NCI-H1436 (cell line): ENCODE results near the gene MYB.

Experiments used
- DNase-seq: peaks from one replicate; lab custom pipeline; 2025; lab: John Stamatoyannopoulos, UW

The MYB gene

GRCh38 chr6:135189344-135189743, 8.2 kb downstream of the MYB start:
- DNase-seq: no peak

GRCh38 chr6:135191508-135192255, 10.6 kb downstream of the MYB start:
- no peak for DNase-seq

DNA sequence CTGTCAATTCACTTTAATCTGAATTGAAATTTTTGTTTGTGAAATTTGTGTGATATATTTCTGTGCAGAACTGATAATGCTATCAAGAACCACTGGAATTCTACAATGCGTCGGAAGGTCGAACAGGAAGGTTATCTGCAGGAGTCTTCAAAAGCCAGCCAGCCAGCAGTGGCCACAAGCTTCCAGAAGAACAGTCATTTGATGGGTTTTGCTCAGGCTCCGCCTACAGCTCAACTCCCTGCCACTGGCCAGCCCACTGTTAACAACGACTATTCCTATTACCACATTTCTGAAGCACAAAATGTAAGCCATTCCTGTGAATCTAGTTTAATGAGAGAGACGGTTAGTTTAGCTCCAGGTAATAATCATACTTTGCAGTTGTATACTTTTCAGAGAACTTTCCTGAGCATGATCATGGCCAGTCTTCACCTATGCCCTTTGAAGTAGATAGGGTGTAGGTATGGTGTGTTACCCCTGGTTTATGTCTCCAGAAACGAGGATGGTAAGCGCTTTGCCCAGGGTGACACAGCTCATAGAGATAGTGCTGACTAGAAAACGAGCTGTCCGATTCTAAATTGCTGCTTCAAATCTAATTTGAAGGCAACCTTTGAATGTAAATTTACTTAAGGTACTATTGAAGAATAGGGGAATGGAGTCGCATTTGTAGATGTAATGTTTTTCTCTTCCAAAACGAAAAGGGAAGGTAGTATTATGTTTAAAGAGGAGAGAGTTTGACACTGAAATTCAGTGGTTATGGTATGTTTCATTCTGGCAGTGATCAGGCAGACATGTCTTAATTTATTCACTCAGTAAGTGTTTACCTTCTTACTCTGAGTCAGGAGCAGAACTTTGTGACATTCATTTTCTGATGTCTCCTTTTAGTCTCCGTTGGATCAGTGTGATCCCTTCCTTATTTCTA, 11.4 kb downstream of the MYB start:
- DNase-seq: no peak

- DNase-seq: no peak
Measured at GRCh38 chr6:135193221-135193620, 12.1 kb downstream of the MYB start.

- no peak for DNase-seq
Measured at GRCh38 chr6:135195041-135195440, 13.9 kb downstream of the MYB start.

DNA sequence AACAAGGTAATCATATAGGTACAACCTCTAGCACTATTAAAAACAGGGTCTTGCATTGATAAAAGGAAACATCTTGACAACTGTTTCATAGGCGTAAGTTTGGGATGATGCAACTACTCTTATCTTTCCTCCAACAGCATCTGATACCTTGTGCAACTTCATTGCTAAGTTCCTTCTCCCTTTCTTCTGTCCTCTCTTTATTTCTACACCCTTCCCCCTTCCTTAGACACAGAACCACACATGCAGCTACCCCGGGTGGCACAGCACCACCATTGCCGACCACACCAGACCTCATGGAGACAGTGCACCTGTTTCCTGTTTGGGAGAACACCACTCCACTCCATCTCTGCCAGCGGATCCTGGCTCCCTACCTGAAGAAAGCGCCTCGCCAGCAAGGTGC, 14.4 kb downstream of the MYB start:
- no peak for DNase-seq

DNA sequence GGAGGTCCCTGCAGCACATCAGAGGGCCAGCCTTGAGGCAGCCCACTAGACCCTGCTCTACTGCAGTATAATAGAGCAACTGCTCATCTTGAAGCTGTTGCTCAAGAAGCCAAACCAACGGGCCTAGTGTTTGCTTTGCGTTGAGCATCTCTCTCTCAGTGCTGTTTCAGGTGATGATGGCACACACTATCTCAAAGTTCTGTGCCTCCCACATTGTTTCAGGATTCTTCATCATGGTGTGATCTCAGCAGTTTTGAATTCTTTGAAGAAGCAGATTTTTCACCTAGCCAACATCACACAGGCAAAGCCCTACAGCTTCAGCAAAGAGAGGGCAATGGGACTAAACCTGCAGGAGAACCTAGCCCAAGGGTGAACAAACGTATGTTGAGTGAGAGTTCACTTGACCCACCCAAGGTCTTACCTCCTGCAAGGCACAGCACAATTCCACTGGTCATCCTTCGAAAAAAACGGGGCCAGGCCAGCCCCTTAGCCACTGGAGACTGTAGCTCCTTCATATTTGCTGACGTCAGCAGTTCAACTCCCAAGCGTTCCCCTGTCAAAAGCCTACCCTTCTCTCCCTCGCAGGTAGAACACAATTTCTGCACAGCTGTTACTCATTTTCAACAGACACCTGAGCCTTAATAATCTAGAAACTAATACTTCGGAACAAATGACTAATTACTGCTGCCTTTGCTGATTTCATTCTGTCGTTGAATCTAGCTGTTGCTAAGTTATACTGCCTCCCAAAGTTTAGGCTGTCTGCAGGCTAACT, 15.8 kb downstream of the MYB start:
- no peak for DNase-seq

GRCh38 chr6:135202836-135203235, 21.7 kb downstream of the MYB start:
- DNase-seq: no peak

DNA sequence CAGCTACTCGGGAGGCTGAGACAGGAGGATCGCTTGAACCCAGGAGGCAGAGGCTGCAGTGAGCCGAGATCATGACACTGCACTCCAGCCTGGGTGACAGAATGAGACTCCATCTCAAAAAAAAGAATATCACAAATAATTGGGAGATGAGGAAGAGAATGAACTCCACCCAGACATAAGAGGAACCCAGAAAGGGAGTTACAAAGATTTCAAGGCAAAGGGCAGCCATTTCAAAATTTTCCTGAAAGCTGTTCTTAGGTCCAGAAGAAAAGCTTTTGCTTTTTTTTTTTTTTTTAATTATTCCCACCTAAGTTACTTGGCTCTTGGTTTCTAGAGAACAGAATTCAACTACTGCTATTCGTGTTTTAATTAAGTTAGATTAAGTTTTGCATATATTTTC, 23.8 kb downstream of the MYB start:
- no peak for DNase-seq

DNA sequence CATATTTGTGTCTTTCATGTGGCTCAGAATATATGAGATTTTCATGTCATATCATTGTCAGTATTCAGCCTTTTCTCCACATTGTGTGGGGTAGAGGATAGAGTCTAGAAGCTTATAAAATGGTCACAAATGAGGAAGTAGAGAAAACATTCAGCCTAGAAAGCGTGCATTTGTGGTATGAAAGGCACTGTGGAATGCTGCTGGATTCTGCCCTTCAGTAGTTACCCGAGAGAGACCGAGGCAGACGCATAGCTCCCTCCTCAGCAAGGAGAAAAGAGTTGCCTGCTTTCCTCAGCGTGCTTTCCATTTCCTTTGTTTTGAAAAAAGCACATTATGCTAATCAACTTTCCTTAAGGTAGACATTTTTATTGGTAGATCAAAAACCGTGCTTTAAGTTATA, 28.7 kb downstream of the MYB start:
- DNase-seq: no peak

- DNase-seq: no peak
Measured at GRCh38 chr6:135210632-135211305, 29.7 kb downstream of the MYB start.

- no peak for DNase-seq
Measured at GRCh38 chr6:135211306-135211702, 30.2 kb downstream of the MYB start.

GRCh38 chr6:135212020-135212806, 31.1 kb downstream of the MYB start:
- DNase-seq: no peak

DNA sequence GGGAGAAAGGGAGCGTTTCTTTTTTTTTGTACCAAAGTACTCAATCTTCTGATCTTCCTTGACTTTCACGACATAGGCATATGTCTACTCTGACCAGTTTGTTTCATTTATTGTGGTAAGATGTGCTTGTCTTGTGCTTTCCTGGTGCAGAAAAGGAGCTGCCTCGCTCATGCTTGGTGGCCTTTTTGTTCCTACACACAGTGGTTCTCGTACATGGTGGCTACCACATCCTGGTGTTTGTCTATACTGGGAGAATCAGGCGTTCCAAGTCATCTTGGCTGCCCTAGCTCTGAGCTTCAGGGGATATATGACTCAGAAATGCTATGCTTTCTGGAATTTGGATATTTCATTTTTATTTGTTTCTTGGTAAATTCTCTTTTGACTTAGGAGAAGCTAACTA, 31.8 kb downstream of the MYB start:
- DNase-seq: no peak

GRCh38 chr6:135213616-135214015, 32.5 kb downstream of the MYB start:
- no peak for DNase-seq

DNA sequence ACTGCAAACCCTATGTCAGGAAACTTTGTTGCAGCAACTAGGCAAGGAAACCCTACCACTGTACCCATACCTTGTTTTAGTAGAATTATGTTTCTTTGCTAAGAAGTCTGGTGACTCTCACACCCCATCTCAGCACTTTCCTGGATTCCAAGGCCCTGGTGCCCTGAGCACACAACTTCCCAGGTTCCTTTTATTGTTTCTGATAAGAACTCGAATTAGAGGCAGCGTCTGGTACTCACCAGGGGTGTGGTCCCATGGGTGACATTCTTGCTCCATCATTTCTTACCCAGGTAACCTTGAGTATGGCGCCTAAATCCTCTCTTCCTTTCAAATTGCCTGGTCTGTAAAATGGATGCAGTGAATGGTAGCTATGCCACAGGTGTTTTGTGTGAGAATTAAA, 34.1 kb downstream of the MYB start:
- no peak for DNase-seq

DNA sequence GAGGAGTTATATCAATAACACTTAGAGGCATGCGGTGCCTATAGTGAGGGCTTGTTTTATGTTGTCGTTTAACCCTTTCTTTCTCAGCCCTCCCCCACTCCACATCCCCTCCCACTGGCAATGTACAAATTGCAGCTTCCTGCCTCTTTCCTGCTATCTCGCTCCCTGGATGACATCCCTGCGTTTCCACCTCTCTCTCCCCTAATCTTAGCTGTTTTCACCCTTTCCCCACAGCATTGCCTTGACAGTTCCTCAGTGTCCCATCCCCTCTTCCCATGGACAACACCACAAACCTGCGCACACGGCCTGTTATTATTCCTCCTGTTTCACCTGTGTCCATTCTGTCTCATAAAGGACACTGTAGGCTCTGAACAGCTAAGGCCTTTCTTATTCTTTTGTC, 34.5 kb downstream of the MYB start:
- DNase-seq: no peak

DNA sequence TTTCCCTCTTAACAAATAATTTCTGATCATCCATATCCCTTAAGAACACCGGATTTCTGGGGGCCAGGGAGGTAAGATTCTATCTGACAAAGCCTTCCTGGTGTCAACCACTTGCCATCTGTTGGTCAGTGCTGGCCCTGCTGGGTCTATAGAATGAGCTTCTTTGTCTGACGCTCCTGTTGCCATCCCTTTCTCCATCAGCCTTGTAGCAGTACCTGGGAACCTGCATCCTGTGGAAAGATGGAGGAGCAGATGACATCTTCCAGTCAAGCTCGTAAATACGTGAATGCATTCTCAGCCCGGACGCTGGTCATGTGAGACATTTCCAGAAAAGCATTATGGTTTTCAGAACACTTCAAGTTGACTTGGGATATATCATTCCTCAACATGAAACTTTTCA, 36.6 kb downstream of the MYB start:
- no peak for DNase-seq

DNA sequence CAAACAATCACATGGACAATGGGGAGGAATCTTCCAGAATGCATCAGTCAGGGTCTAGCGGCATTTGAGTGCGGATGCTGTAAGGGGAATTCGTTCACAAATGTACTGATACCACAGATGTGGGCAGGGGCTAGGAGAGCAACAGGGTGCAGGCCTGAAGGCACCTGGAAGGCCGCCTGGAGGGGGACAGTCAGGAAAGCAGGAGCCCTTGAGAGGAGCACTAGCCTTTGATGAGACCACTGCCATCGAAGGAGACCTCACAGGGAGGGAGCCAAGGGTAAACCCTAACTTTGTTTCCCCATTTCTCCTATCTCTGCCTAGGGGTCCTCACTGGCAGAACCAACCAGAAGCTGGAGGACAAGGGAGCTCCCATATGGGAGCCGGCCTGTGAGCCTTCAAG, 38.2 kb downstream of the MYB start:
- no peak for DNase-seq

DNA sequence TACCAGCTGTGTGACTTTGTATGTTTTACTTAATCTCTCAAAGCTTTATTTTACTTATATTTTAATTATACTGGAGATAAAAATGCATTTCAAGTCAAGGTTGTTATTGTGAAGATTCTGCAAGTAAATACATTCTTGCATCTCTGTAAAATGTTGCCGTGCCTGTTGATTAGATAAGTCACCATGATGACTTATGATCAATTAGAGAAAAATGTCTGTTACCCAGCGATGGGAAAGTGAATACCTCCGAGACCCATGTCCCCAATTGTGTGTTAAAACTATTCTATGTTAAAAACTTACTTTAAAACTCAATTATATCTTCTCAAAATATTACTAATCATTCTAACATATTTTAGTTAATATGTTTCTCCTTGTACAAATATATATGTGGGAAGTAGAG, 39.9 kb downstream of the MYB start:
- DNase-seq: no peak

GRCh38 chr6:135221505-135221904, 40.4 kb downstream of the MYB start:
- DNase-seq: no peak
